ENCODE data around the gene FRMPD4.

GRCh38 chrX:12657433-12657832, 519.2 kb downstream of the FRMPD4 start:
- TF ChIP-seq CTCF (conservative IDR thresholded peaks at IDR 0.05; ENCODE audit: low read depth in 2 of 2) (no peak), EZH2 (IDR thresholded peaks at IDR 0.05; ENCODE audit: low read depth, unreplicated experiment) (no peak)

Measured in GM23338 (cell line).